ENCODE measurements around the gene DLGAP4.

DNA sequence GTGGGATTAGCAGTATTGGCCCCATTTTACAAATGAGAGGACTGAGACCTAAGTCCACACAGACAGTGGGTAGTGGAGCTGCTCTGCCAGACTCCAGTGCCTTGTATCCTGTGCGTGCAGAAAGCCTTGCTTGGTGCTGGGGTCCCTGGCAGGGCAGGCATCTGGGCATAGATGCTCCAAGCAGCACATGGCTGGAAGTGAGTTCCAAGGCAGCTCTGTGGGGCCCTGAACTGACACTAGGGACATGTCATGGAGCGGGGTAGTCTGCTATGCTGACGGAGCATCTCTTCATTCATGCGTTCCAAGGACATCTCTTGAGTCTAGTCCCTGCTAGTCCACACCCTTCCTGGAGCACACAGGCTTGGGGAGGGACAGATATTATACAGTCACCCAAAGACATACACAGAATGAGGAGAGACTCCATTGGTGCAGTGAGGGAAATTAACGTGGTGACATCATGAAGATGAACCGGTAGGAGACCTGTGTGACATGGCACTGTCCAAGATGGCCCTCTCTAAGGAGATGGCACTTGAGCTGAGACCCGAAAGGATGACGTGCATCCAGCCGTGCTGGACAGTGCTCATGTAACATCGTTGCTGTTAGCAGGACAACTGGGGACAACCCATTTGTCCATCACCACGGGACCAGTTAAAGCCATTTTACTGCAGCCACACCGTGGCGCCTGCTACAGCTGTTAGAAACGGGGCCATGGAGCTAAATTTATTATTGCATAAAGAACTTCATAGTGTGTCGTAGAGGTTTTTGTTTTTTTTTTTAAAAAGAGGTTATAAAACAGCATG is 65.1 kb downstream of the DLGAP4 start:
- TF ChIP-seq CTCF (IDR thresholded peaks at IDR 0.05 in 4 of 5, conservative IDR thresholded peaks at IDR 0.05 in 1 of 5) (no peak), POLR2A (IDR thresholded peaks at IDR 0.05) (no peak)

Data from gastrocnemius medialis (tissue), 4 donors.